IMR-90 (cell line): ENCODE measurements around the gene DNAJC4. TPM values are rescaled to one million over a fixed set of nuclear protein-coding genes. Genes with fewer than 3 reads are reported as not detected.

ENCODE experiments used
- ATAC-seq: fragments of 200-7000 bp; cut with Tn5 transposase; 2 replicates; pipeline ENCODE4 v1.9.1; 2020; ENCODE audit warnings: low read depth, mild to moderate bottlenecking, moderate library complexity
- BruUV-seq: library from RNA; stranded (reverse); fragments of 400-500 nt; replicated peaks from 2 replicates; lab custom pipeline; 2021; lab: Mats Ljungman, UMichigan
- CTCF ChIA-PET: fragments of 300-600 bp; formaldehyde crosslinking; extraction: SDS; loops from one replicate; lab custom pipeline; 2021; ENCODE audit warnings: antibody characterized with exemption; lab: Yijun Ruan, JAX
- POLR2A ChIA-PET: fragments of 300-600 bp; sonication (Branson Sonifier 250); formaldehyde crosslinking; loops from one replicate; lab custom pipeline; 2022; ENCODE audit warnings: antibody characterized with exemption; ENCODE audit not compliant: unreplicated experiment; lab: Charles Lee
- DNase-seq: peaks from one replicate; pipeline ENCODE4 v3.0.0; 2013
- H2AFZ ChIP-seq: replicated peaks from 2 replicates; pipeline ENCODE3; 2013; ENCODE audit warnings: low read length, mild to moderate bottlenecking; ENCODE audit not compliant: poor library complexity
- H2AK5ac ChIP-seq: 2 replicates; pipeline ENCODE4 v1.6.1; 2013; ENCODE audit warnings: low read depth, low read length, inconsistent platforms
- H2AK9ac ChIP-seq: replicated peaks from 2 replicates; pipeline ENCODE3; 2013; ENCODE audit warnings: mild to moderate bottlenecking, low read depth, low read length, moderate library complexity; ENCODE audit not compliant: poor library complexity
- H2BK120ac ChIP-seq: 2 replicates; pipeline ENCODE4 v1.6.1; 2013; ENCODE audit warnings: low read depth, low read length, inconsistent platforms
- H2BK15ac ChIP-seq: 3 replicates; pipeline ENCODE4 v1.6.1; 2013; ENCODE audit warnings: low read depth, low read length, inconsistent platforms
- H2BK20ac ChIP-seq: 2 replicates; pipeline ENCODE4 v1.6.1; 2013; ENCODE audit warnings: low read depth, mild to moderate bottlenecking, inconsistent platforms, low read length, moderate library complexity
- H2BK5ac ChIP-seq: 2 replicates; pipeline ENCODE4 v1.6.1; 2013; ENCODE audit warnings: mild to moderate bottlenecking, low read depth, low read length, inconsistent platforms; ENCODE audit not compliant: poor library complexity, severe bottlenecking
- H3K14ac ChIP-seq: replicated peaks from 2 replicates; pipeline ENCODE4 v1.6.1; 2013; ENCODE audit warnings: low read depth, low read length, inconsistent platforms
- H3K18ac ChIP-seq: 2 replicates; pipeline ENCODE4 v1.6.1; 2013; ENCODE audit warnings: low read depth, low read length, control low read depth
- H3K23ac ChIP-seq: 2 replicates; pipeline ENCODE4 v1.6.1; 2013; ENCODE audit warnings: low read depth, low read length, inconsistent platforms
- H3K27ac ChIP-seq: 2 replicates; pipeline ENCODE4 v1.5.1; 2013; ENCODE audit warnings: mild to moderate bottlenecking, control low read depth, low read length; ENCODE audit not compliant: insufficient read depth
- H3K27me3 ChIP-seq: 2 replicates; pipeline ENCODE4 v1.6.1; 2013; ENCODE audit warnings: low read length; ENCODE audit not compliant: control insufficient read depth, insufficient read depth
- H3K36me3 ChIP-seq: 2 replicates; pipeline ENCODE4 v1.6.1; 2013; ENCODE audit warnings: low read length, mixed read lengths; ENCODE audit not compliant: control insufficient read depth, insufficient read depth
- H3K4ac ChIP-seq: 2 replicates; pipeline ENCODE4 v1.6.1; 2013; ENCODE audit warnings: low read depth, low read length, inconsistent platforms
- H3K4me1 ChIP-seq: 2 replicates; pipeline ENCODE4 v1.6.1; 2013; ENCODE audit warnings: low read length, mixed read lengths; ENCODE audit not compliant: control insufficient read depth, insufficient read depth
- H3K4me2 ChIP-seq: 2 replicates; pipeline ENCODE4 v1.6.1; 2013; ENCODE audit warnings: low read depth, mild to moderate bottlenecking, control low read depth, low read length, moderate library complexity
- H3K4me3 ChIP-seq: 2 replicates; pipeline ENCODE4 v1.5.1; 2013; ENCODE audit warnings: low read depth, mild to moderate bottlenecking, control low read depth, low read length, moderate library complexity; ENCODE audit not compliant: insufficient read depth
- H3K56ac ChIP-seq: 2 replicates; pipeline ENCODE4 v1.6.1; 2013; ENCODE audit warnings: low read length, inconsistent platforms; ENCODE audit not compliant: insufficient read depth; ENCODE audit errors: extremely low read depth
- H3K79me1 ChIP-seq, 2 experiments: 2 replicates each; pipeline ENCODE4 v1.6.1; 2013; ENCODE audit warnings: low read length in 2 of 2, inconsistent platforms in 1 of 2, low read depth in 1 of 2
- H3K9ac ChIP-seq: 2 replicates; pipeline ENCODE4 v1.6.1; 2013; ENCODE audit warnings: low read depth, low read length, control low read depth
- H3K9me1 ChIP-seq: 2 replicates; pipeline ENCODE4 v1.6.1; 2013; ENCODE audit warnings: low read length, inconsistent platforms; ENCODE audit not compliant: insufficient read depth
- H3K9me3 ChIP-seq: 2 replicates; pipeline ENCODE4 v1.6.1; 2013; ENCODE audit warnings: low read length; ENCODE audit not compliant: control insufficient read depth, insufficient read depth
- H4K20me1 ChIP-seq: 2 replicates; pipeline ENCODE4 v1.6.1; 2013; ENCODE audit warnings: low read length, inconsistent platforms; ENCODE audit not compliant: insufficient read depth
- H4K5ac ChIP-seq: 2 replicates; pipeline ENCODE4 v1.6.1; 2013; ENCODE audit warnings: mild to moderate bottlenecking, low read depth, low read length, control low read depth
- H4K8ac ChIP-seq, 2 experiments: 2 replicates each; pipeline ENCODE4 v1.6.1; 2013; ENCODE audit warnings: low read depth in 2 of 2, low read length in 2 of 2, control low read depth in 1 of 2, inconsistent platforms in 1 of 2
- H4K91ac ChIP-seq: 2 replicates; pipeline ENCODE4 v1.6.1; 2013; ENCODE audit warnings: low read depth, low read length, inconsistent platforms; ENCODE audit not compliant: insufficient read depth
- MAZ ChIP-seq: IDR thresholded peaks from 2 replicates; pipeline ENCODE4 v1.6.1; 2012; ENCODE audit warnings: low read depth, mild to moderate bottlenecking, low read length, improper control_type of control experiment, moderate library complexity, borderline replicate concordance
- NFE2L2 ChIP-seq: fragments of 150-350 bp; IDR thresholded peaks from 2 replicates; pipeline ENCODE4 v1.6.1; 2016; ENCODE audit warnings: low read depth, mild to moderate bottlenecking, low read length
- POLR2A ChIP-seq: IDR thresholded peaks from 2 replicates; pipeline ENCODE4 v1.6.1; 2012; ENCODE audit warnings: mild to moderate bottlenecking, low read depth, low read length
- WGBS, 2 experiments: methylation state at CpG; one replicate each; pipeline versions ENCODE4 v1.1.5 to v1.1.7; 2013; ENCODE audit warnings: missing lambda C conversion rate in 2 of 2; ENCODE audit not compliant: insufficient read length in 1 of 2; ENCODE audit errors: extremely low coverage in 2 of 2; 5-methylcytosine and 5-hydroxymethylcytosine counted together
- dilution Hi-C: fragments of 300-500 bp; cut with HindIII; formaldehyde crosslinking; loops from one replicate; pipeline ENCODE4 v1.14.3; 2018; ENCODE audit warnings: low sequenced_read_pairs; ENCODE audit not compliant: unreplicated experiment
- in situ Hi-C: fragments of 300-500 bp; cut with MboI; formaldehyde crosslinking; loops from 3 replicates; pipeline ENCODE4 v1.14.3; 2019; ENCODE audit warnings: low sequenced_read_pairs, inconsistent platforms, mixed read lengths
- intact Hi-C: fragments of 100-400 bp; cut with micrococcal nuclease; formaldehyde crosslinking; loops from 2 replicates; pipeline ENCODE4 v1.10.0; 2022
- polyA plus RNA-seq, 3 experiments: library from polyadenylated mRNA; depleted of rRNA; stranded (reverse); fragments of >200 nt; gene quantifications; 2 replicates each; pipeline ENCODE4 v1.2.3, GENCODE V29; 2012; ENCODE audit warnings: low replicate concordance in 1 of 3
- total RNA-seq: library from RNA; depleted of rRNA; stranded (reverse); fragments of >200 nt; gene quantifications from 2 replicates; pipeline ENCODE4 v1.2.3, GENCODE V29; 2012

Gene DNAJC4
- total and polyA plus RNA-seq, 2 of the 4 experiments (the other 2 are of a cell fraction) = 2.2 to 22.8 TPM

- peak overlapping the region; percentile 15; the same call in 1 of the 3 replicates for H2BK15ac ChIP-seq
- H3K14ac ChIP-seq = peak overlapping the region; percentile 61
- H3K27me3 ChIP-seq = no peaks in the 10 kb centered on the region
- peak; percentile 60 for ATAC-seq
- peak overlapping the region; percentile 92 for H4K5ac ChIP-seq
- peak; percentile 78 for DNase-seq
- TF ChIP-seq MAZ (peak; percentile 34; the same call in 1 of the 2 replicates), POLR2A (no peak), NFE2L2 (peak; percentile 63)
- ChIA-PET POLR2A (no interaction called here), CTCF (interaction anchor here (0.7 to 2.0 kb wide), 2 partner anchors 10 to 94 kb away, joined by 3 to 7 read pairs; no protein-coding TSS in a partner anchor)
- in situ Hi-C loops = no loop called here
- peaks cover 0 to 28% of the 10 kb centered on the region in 2 experiments; a peak in 3 of 4 replicates for H3K79me1 ChIP-seq
- dilution Hi-C loops = no loop called here
- 53% methylated on average over 3 of the region's 30 CpGs; no CpG with 5 or more reads in 1 of the 2 experiments for WGBS, 2 experiments
- peak overlapping the region; percentile 94 for H4K91ac ChIP-seq
- no peak overlapping the region; the same call in 1 of the 2 replicates for H3K9ac ChIP-seq
- H3K9me1 ChIP-seq = no peaks in the 10 kb centered on the region; the same call in 1 of the 2 replicates
- peak overlapping the region; percentile 62 for H3K27ac ChIP-seq
- H4K8ac ChIP-seq = peak overlapping the region; percentile 88 to 95
- H3K4me3 ChIP-seq = no peak overlapping the region
- H2BK120ac ChIP-seq = peak overlapping the region; percentile 72
- peaks cover 36% of the 10 kb centered on the region for H3K36me3 ChIP-seq
- no TSS peak for BruUV-seq
- peak overlapping the region; percentile 89 for H3K4ac ChIP-seq
- peak overlapping the region; percentile 8; the same call in 1 of the 2 replicates for H2BK20ac ChIP-seq
- H3K23ac ChIP-seq = peak overlapping the region; percentile 46; the same call in 1 of the 2 replicates
- intact Hi-C loops = loop anchor here (10.0 kb wide), 1 partner anchor 447 kb away; no protein-coding TSS in a partner anchor
- H2BK5ac ChIP-seq = peak overlapping the region; percentile 91
- H4K20me1 ChIP-seq = peaks cover 8% of the 10 kb centered on the region; the same call in 1 of the 2 replicates
- peak overlapping the region; percentile 76 for H2AK5ac ChIP-seq
- no peaks in the 10 kb centered on the region for H3K9me3 ChIP-seq
- peak overlapping the region; percentile 95 for H2AK9ac ChIP-seq
- peak overlapping the region; percentile 14 for H3K4me2 ChIP-seq
- peaks cover 10% of the 10 kb centered on the region for H3K4me1 ChIP-seq
- H3K56ac ChIP-seq = peak overlapping the region; percentile 5; the same call in 1 of the 2 replicates
- peak overlapping the region; percentile 94 for H2AFZ ChIP-seq
- peak overlapping the region; percentile 50 for H3K18ac ChIP-seq
These were observed 22.9 kb upstream of the DNAJC4 start for GRCh38 chr11:64207256-64208085.
